ENCODE measurements around the gene TRPC4.

Gene TRPC4

DNA sequence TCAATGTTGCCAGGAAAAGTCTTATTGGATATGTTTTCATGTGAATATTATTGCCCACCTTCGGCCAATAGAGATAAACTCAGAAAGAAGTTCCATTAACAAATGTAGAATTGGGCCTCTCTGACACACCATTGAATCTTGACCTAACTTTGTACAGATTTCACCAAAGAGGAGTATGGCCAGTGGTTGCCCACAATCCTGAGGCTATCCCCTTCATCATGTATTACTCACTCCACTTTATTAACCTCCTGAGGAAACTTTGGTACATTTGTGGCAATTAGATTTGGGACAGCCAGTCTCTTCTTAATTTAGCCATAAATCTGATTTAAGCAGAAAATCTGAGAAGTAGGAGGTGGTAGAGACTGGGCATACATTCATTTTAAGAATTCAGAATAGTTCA, 217.7 kb downstream of the TRPC4 start:
- no peak for DNase-seq

DNA sequence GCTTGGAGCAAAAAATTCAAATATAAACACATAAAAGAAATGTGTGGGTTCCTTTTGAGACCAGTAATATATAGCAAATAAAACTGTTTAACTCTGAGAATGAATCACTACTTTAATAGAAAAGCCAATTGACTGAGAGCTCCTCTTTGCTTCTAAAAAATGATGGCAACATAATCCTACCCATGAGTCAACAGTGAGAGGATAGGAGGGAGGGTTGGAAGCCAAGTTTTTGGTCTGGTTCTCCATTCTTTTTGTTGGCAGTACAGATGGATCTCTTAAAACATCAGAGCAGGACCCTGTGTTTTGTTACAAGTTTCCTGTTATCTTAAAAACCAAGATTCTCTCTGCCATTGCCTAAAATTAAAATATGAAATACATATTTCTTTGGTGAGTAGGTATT, 221.0 kb downstream of the TRPC4 start:
- no peak for DNase-seq

DNA sequence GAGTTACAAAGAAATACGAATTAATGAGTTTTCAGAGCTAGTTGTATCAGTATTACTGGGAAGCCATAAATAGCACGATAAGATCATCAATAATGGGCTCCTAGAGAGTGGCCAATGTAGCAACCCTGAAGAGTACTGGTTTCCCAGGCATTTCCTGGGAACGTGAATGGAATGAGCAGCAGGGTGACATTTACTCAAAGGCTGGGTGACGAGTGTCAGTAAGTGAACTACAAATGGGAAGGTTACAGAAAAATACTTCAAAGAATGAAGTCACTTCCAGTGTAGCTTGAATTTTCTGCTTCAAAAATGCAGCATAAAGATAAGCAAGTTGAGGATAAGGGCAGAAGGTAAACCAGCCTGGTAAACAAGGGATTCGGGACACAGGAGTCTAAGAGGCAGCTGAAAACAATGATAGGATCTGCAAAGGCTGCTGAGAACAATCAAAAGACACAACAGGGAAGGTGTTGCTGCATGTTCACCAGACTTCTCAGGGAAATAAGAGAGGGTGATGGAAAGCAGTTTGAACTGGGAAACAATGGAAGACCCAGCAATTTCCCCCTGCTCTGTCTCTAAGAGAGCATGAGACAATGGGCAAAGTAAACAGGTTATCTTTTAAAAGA, 222.4 kb downstream of the TRPC4 start:
- DNase-seq, result no peak

DNA sequence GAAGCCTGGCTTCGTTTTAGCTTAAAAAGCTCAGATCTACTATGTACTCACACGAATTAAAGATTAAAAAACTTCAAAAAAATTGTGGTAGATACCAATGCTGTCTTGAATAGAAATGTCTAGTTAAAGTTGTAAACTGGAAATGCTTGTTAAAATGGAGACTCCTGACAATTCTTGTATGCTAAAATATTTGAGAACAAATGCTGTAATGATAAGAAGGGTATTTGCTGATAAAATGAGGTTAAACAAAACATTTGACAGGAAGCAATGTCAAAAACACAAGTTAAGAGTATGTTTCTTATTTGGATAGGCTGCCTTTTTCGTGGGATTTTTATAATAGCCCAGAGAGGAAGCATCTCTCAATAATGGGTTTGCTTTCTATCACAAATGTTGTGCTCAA, 223.0 kb downstream of the TRPC4 start:
- no peak for DNase-seq

DNA sequence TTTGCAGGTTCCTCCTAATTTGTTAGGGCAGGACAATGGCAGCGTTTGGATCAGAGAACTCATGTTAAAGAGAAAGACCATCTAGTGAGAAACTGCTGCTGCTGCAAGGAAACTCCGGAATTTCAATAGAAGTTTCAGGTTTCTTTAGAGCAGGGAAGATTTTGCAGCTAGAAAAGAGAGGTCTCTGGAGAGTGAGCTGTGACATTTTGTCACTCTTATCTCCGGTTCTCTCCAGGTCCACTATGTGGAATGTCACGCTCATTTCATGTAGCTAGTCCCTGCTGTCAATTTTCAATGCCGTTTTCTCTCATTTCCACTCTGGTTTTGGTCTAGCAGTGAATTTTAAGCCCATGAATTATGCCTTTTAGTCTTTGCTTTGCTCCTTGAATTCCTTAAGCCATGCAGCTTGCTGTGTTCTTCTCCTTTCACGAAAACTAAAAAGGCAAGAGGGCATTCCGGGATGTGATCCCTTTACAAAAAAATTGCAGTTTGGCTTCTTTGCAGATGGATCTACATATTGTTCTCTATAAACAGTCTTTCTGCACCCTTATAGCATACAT, 224.3 kb downstream of the TRPC4 start:
- no peak for DNase-seq

DNA sequence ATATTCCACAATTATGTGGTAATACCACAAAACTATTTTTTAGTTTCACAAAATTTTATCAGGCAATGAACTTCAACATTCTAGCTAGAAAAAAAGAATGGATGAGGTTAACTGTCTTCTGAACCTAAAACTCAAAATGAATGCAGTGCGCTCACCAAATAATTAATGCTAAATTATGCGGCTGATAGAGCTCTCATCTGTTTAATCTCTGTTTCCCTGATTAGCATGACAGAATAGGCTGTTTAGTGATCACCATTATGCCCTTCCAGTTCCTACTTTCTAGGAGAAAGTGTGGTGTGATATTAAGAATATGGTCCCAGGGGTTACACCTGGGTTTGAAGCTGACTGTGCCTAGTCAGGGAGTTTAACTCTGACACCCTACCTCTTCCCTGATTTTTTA, 228.2 kb downstream of the TRPC4 start:
- DNase-seq, result no peak

DNA sequence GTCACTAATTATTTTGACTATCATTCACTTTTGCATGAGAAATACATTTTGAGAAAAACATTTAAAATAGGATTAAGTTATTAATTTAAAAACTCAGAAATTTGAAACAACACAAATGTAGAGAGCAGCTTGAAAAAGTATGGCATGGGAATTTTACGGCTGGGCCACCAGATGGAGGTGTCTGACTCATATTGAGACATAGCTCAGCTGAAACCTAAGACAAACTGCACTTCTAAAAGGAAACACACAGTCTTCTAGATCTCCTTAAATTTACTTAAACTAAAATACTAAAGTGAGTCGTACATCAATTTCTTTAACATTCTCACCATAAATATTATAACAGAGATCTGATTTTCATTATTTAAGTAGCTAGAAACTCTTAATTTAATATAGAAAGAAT, 229.1 kb downstream of the TRPC4 start:
- no peak for DNase-seq

DNA sequence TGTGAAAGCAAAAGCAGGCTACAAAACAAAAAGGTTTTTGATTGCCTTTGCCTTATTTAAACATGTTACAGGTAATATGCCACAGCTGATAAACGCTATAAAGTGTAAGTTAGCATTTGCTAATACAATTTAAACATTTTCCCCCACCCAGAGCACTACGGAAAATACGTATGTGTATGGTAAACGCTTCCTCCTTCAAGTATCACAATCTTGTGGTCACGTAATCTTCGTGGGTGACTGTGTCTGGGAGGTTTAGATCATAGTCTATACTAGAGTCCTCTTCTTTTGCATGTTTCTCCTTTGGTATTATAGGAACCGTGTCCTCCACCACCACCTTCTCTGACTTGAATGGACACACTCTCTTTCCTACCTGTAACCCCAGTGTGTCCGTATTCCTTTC, 232.9 kb downstream of the TRPC4 start:
- DNase-seq, result no peak

DNA sequence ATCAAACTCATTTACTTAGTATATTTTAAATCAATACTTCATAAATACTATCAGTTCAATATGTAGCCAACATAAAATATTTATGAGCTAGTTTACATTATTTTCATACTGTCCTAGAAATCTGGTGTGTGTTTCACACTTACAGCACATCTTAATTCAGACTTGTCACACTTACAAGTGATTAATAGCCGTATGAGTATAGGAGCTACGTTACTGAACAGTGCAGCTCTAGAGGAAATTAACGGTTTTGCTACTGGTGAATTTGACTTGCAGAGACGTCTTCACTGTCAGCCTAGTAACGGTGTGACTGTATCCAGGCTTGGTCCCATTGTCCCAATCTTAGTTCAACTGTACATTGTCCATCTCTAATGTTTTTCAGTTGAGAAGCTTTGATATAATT, 237.3 kb downstream of the TRPC4 start:
- DNase-seq, result no peak

DNA sequence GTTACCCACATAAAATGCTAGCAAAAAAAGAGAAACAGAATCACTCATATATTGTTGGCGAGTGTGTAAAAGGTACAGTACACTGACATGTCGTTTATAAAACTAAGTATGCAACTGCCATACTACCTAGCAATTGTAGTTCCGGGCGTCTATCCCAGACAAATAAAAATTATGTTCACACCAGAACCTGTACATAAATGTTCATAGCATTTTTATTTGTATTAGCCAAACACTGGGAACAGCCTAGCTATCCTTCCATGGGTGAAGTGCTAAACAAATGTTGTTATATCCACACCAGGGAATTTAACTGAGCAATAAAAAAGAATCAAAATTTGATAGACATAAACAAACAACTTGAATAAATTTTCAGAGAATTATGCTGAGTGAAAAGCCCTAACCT, 242.1 kb downstream of the TRPC4 start:
- no peak for DNase-seq

DNA sequence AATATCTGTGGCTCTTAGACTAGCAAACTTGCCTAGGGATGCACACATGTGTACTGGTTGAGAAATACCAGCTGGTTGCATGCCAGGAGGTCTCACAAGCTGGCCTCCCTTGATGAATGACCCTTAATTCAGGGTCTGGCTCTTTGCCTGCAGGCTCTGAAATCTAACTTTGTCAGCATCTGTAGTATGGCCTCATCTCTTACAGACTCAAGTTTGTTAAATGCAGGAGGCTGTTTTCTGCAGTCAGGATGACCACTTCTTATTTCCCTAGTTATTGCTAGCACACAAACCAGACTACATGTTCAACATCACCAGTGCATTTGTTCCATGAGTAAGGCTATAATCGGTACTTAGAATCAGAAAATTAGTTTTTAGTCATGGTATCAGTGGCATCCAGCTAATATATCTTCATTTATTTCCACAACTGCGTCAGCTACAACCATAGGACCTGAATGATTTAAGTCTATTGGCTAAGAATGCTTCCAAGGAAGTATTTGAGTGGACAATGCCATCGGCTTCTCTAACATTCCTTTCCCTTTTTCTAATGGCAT, 247.7 kb downstream of the TRPC4 start:
- DNase-seq, result no peak

DNA sequence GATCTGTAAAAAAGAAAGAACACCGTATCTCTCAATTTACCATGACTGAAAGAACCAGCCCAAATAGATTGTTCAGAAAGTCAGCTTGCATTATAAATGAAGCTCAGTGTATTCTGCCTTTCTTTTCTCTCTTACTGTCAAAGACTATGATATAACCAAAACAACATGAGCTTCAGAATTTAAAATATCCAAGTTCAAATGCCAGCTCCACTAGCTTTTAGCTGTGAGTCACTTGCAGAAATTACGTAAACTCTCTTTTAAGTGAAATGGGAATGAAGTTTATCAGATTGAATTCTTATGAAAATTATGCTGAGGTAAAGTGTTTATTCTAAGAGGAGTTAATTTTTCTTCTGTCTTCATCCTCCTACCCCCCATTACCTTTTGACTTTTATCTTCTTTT, 251.0 kb downstream of the TRPC4 start:
- DNase-seq, result no peak

DNA sequence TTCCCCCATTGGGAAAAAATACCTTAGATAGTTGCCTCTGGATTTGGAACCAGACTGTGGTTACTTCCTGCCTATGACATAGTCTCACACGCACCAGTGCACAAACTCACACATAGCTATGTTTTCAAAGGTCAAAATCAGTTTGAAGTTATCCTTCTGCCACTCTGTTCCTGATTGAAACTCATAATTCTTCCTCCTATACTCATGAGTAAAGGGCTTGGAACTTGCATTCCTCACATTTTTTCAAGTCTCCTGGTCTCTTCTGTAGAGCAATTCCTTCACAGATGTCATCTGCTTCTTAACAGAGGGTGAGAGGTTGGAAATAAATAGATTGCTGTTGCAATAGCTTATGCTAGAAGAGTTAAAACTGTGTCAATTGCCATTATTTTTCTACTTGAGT, 252.4 kb downstream of the TRPC4 start:
- DNase-seq, result no peak

DNA sequence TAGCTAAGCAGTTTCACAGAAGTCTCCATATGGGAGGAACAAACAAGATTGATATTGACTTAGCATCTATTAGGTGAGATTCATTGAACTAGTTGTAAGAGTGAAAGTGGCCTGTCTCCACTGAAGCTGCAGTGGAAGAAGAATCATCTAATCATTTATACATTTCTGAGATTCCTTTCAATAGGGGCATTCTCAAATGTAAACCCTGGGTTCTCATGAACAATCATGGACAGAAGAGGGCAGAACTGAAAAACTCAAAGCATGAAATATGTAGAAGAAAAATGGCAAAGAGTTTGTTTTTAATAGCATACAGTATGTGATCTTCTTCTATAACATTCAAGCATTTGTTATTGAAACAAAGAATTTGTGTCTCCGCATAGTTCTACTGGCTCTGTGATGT, 253.4 kb downstream of the TRPC4 start:
- DNase-seq, result no peak

DNA sequence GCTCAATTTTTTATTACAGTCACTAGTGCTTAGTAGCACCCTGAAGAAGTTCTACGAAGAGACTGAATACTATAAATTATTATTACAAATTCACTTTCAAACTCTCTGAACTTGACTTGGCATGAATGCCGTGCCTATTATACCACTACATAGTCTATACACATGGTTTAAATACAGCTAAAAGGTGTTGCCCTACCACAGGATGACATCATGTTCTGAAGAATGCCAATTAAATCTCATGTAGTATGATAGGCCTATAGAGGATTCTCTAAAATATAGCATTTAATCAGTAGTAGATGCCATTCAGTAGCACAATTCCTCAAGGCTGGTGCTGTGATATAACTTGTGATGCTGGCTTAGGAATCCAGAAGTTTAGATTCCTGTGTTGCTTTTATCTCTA, 254.3 kb downstream of the TRPC4 start:
- no peak for DNase-seq

DNA sequence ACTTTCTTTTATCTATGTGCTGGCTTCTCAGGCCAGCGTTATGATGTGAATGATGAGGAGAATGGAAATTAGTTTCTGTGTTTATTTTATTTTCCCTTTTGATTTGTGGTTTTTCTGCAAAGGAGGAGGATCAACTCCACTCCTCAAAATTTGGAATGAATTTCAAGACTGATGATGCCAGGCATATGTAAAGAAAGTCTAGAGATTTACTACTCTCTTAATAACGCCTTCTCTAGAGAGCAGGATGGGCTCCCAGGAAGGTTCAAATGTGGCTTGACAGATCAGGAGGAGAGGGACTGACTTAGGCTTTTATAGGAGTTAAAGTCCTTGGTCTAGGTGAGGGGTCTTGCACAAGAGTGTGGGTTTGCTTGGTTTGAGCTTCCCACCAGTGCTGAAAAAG, 255.9 kb downstream of the TRPC4 start:
- DNase-seq, result no peak

DNA sequence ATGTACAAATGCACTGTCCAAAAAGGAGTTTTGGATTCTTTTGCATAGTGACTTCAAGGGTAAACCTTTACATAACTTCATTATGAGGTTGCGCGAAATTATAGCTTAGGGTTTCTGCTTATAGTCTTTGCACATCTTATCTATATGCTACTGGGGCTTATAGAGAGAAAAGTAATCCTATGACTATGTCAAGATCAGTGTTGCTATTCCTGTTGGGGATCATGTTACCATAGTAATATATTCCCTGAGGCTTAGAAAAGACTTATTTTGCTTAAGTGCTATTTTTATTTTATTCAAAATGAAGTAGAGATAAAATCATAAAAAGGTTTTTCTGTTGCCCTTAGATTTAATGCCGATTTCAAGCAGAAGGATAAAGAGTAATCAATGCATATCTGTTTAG, 256.3 kb downstream of the TRPC4 start:
- no peak for DNase-seq

DNA sequence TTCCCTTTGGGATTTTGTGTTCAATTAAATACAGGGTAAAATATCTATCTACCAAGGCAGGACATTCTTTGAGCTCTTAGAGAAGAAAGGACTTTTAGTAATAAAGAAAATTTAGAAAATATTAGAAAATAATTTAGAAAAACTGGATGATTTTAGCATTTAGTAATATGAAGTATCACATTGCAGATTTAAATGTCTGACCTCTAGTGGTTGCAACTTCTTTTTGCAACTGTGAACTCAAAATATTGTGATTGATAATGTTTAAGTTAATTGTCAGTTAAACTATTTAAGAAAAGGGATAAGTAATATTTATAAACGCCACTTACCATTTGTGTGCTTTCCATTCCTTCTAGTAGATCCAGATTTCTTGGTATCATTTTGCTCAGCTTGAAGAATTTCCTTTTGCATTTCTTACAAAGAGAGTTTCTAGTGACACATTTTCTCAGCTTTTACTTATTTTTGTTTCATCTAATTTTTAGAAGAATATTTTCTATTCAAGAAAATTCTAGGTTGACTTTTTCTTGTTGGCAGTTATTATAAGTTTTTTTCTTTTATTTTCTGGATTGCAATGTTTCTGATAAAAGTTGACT, 260.7 kb downstream of the TRPC4 start:
- no peak for DNase-seq

DNA sequence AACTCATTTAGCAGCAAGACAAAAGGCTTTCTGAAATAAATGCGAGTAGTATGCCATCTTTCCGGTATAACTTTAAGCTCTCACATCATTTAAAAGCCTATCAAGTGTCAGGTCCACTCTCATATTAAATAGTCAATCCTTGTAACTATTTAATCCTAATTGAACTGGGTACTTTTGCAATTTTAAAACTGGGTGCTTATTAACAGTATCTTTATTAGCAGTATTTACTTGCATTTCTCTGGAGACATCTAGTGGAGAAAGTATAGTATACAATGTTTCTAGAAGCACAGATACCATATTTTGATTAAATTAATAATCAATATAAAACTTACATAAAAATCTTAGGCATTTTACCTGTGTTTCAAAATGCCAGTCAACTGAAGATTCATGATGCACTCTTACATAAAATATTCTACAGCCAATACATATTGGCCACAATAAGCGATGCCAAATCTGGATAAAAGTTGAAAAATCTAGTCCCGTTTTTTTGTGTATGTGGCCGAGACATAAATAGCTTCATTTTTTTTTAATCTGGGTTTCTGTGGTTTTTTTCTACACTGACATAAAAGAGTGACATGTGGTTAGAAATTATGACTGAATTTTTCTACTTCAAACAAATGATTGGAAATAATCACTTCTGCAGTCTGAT, 266.7 kb downstream of the TRPC4 start:
- DNase-seq, result no peak

DNA sequence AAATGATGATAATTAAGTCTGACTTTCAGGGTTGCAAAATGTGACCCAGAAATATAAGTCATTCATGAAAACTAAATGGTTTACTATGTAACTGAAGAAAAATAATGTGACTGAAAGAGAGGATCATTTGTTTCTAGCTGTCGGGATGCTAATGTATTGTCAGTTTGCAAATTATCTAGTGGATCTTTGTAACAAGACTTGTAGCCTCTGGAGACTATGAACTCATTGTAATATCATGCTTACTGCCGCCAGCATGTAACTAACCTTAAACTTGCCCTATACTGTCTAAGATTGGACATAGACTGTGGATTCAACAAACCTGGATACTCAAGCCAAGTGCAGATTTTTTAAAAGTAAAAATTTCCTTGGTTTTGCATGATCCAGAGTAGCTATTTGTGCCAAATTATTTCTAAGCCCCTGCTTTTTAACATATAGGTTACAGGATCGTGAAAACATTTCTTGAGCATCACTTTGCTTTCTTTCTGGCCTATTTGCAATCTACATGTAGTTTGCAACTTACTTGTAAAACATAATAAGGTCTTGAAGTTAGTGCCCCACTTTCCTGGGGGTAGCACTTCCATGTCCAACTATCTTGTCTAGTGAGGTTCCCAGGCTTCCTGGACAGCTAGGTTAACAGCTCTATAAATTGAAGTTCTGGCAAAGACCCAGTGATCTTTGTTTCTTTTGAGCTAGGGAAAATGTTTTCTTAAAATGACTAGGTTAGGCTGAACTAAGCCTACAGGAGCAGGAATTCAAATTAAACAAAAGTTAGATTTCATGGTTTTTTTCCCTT, 267.7 kb downstream of the TRPC4 start:
- no peak for DNase-seq

DNA sequence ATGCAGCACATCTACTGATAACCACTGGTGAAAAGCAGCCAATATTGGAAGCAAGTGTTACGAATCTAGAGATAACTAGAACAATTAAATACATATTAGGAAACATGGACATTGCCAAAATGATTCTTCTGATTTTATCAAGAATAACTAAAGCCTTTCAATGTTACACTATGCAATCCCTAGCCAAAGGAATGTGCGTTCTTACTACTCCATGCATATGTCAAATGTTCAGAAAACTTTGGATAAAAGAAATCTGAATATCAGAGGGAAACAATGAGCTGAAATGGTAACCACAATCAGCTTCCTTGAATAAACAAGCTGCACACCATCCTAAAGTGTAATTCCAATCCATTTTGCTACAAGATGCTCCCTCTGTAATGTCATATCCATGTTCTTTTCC, 270.1 kb downstream of the TRPC4 start:
- DNase-seq, result no peak

DNA sequence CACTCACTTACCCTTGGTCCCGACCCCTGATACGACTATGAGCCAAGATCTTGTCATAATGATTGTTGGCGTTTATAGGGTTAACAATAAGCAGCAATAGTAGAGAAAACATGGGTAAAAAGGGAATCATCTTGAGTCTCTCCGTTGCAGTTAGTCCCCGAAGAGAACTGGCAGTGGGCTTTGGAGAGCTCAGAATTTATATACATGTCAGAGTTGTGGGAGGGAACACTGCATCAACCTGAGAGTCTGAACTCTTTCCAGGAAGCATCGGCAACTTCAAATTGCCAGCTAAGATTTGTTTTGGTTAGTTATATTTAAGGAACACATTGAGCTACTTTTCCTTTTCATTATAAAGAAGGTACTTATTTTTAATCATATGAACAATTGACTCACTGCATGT, 271.0 kb downstream of the TRPC4 start, which contains the start of gene POSTN:
Gene POSTN, minus strand, starts transcription at position 172 of the 400 bp plus-strand sequence. Its CDS starts 42 bp downstream, at position 130.
- DNase-seq, result no peak

DNA sequence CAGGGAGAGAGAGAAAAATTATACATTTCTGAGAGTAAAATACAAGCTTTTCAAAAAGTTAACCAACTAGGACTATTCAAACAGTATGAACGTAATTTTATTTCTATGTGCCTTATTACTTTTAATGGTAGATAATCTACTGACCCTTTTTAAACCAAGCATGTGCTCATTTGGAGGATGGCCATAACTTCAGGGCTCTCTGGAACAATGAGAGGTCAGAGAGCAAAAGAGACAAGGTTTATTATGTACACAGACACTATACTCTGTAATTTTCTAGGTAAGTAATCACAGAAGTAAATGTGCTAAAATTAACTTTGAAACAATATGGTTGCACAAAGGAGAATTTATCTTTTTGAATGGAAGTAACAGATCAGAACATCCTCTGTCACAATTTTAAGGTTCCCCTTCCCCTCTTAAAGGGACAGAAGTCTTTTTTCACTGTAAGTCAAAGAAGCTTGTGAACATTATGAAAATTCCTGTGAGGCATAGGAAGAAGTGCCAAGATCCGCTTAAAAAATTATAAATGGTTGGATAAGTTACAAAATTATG, 272.0 kb downstream of the TRPC4 start:
- DNase-seq, result no peak

Data from activated CD4-positive, alpha-beta T cell treated with anti-CD3 and anti-CD28 coated beads, Interleukin-2, amount 50 U/mL, for 48 hours (primary cell).